ENCODE results near the gene NRG3.

GRCh38 chr10:82452676-82453075, 577.7 kb downstream of the NRG3 start:
- TF ChIP-seq, protein P1, sequence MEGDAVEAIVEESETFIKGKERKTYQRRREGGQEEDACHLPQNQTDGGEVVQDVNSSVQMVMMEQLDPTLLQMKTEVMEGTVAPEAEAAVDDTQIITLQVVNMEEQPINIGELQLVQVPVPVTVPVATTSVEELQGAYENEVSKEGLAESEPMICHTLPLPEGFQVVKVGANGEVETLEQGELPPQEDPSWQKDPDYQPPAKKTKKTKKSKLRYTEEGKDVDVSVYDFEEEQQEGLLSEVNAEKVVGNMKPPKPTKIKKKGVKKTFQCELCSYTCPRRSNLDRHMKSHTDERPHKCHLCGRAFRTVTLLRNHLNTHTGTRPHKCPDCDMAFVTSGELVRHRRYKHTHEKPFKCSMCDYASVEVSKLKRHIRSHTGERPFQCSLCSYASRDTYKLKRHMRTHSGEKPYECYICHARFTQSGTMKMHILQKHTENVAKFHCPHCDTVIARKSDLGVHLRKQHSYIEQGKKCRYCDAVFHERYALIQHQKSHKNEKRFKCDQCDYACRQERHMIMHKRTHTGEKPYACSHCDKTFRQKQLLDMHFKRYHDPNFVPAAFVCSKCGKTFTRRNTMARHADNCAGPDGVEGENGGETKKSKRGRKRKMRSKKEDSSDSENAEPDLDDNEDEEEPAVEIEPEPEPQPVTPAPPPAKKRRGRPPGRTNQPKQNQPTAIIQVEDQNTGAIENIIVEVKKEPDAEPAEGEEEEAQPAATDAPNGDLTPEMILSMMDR (IDR thresholded peaks at IDR 0.05) = no peak
- no peak for TF ChIP-seq EP300 (IDR thresholded peaks at IDR 0.05)
- no peak for TF ChIP-seq POLR2AphosphoS5 (IDR thresholded peaks at IDR 0.05)
- no peak for TF ChIP-seq POLR2A (IDR thresholded peaks at IDR 0.05; ENCODE audit: low read depth)

Measured in esophagus muscularis mucosa (tissue), 4 donors.